CD4-positive, alpha-beta T cell (primary cell): ENCODE measurements around the gene EPB41L1. TPM values are rescaled to one million over a fixed set of nuclear protein-coding genes. Genes with fewer than 3 reads are reported as not detected.

ENCODE experiments used
- ATAC-seq: fragments of 200-7000 bp; cut with Tn5 transposase; one replicate; pipeline ENCODE4 v1.10.0; 2022; ENCODE audit warnings: mild to moderate bottlenecking; ENCODE audit not compliant: poor library complexity
- CTCF ChIA-PET: fragments of 350-600 bp; sonication (Branson Sonifier 250); formaldehyde crosslinking; loops from one replicate; lab custom pipeline; 2021; ENCODE audit warnings: antibody characterized with exemption, inconsistent platforms; lab: Charles Lee
- POLR2A ChIA-PET: fragments of 350-600 bp; sonication (Branson Sonifier 250); formaldehyde crosslinking; loops from one replicate; lab custom pipeline; 2021; ENCODE audit warnings: antibody characterized with exemption, inconsistent platforms; lab: Charles Lee
- DNase-seq, 14 experiments: peaks; one replicate each; pipeline ENCODE4 v3.0.0-alpha.2; 2013 to 2020; ENCODE audit warnings: mixed read lengths in 2 of 14
- H3K27ac ChIP-seq, 2 donors: one replicate each; pipeline versions ENCODE4 v1.5.1 to v1.7.0; 2013; ENCODE audit warnings: low read length in 2 of 2, low read depth in 1 of 2, mild to moderate bottlenecking in 1 of 2
- H3K27me3 ChIP-seq, 2 experiments: 1 replicate in 1 of 2; 2 replicates in 1 of 2; pipeline versions ENCODE4 v1.6.1 to v1.7.0; 2013; ENCODE audit warnings: low read length in 2 of 2, control low read depth in 1 of 2, mild to moderate bottlenecking in 1 of 2, moderate library complexity in 1 of 2; ENCODE audit not compliant: insufficient read depth in 2 of 2, control insufficient read depth in 1 of 2
- H3K36me3 ChIP-seq: one replicate; pipeline ENCODE4 v1.6.1; 2013; ENCODE audit warnings: low read length, control low read depth; ENCODE audit not compliant: insufficient read depth
- H3K4me1 ChIP-seq: one replicate; pipeline ENCODE4 v1.6.1; 2013; ENCODE audit warnings: low read length, control low read depth; ENCODE audit not compliant: insufficient read depth
- H3K4me3 ChIP-seq: one replicate; pipeline ENCODE4 v1.5.1; 2013; ENCODE audit warnings: mild to moderate bottlenecking, low read length, moderate library complexity
- H3K9me3 ChIP-seq, 2 experiments: 1 replicate in 1 of 2; 2 replicates in 1 of 2; pipeline versions ENCODE4 v1.6.1 to v1.7.0; 2013; ENCODE audit warnings: low read length in 2 of 2, mild to moderate bottlenecking in 2 of 2, control low read depth in 1 of 2, moderate library complexity in 1 of 2; ENCODE audit not compliant: control insufficient read depth in 1 of 2, insufficient read depth in 1 of 2
- H3K27ac Mint-ChIP-seq: one replicate; pipeline ENCODE4 v1.8.0; 2020; ENCODE audit warnings: mixed read lengths
- H3K27me3 Mint-ChIP-seq: one replicate; pipeline ENCODE4 v1.8.0; 2021; ENCODE audit warnings: mixed read lengths
- H3K36me3 Mint-ChIP-seq: one replicate; pipeline ENCODE4 v1.8.0; 2021; ENCODE audit warnings: low read depth, mixed read lengths
- H3K4me1 Mint-ChIP-seq: one replicate; pipeline ENCODE4 v1.8.0; 2021; ENCODE audit warnings: low read depth, mixed read lengths
- H3K4me3 Mint-ChIP-seq: one replicate; pipeline ENCODE4 v1.8.0; 2020; ENCODE audit warnings: mild to moderate bottlenecking, mixed read lengths
- H3K9me3 Mint-ChIP-seq: one replicate; pipeline ENCODE4 v1.8.0; 2020; ENCODE audit warnings: mixed read lengths
- intact Hi-C, 2 experiments: fragments of 100-400 bp; cut with DNase I in 1 of 2; cut with micrococcal nuclease in 1 of 2; formaldehyde crosslinking; loops; one replicate each; pipeline versions ENCODE4 v1.15.1 to v1.9.0; 2023 to 2025; cut with DNase I, micrococcal nuclease
- total RNA-seq, 174 experiments: library from RNA in 2 of 174; stranded (reverse) in 2 of 174; gene quantifications; one replicate each; pipeline ENCODE4 v1.2.3 and lab custom pipeline; 2021 to 2026
- TF ChIP-seq, protein P1 (sequence below): fragments of 200-600 bp; IDR thresholded peaks from one replicate; pipeline ENCODE4 v1.8.0; 2022; ENCODE audit warnings: antibody characterized with exemption, mild to moderate bottlenecking

Gene EPB41L1
- total RNA-seq, 2 experiments from 2014 or later, result 0.19 to 0.25 TPM

GRCh38 chr20:36148439-36148838, 6.1 kb upstream of the EPB41L1 start:
- Mint-ChIP-seq H3K36me3 (no peaks in the 10 kb centered on the region), H3K4me1 (no peaks in the 10 kb centered on the region), H3K27ac (no peak overlapping the region), H3K4me3 (no peak overlapping the region), H3K9me3 (no peaks in the 10 kb centered on the region), H3K27me3 (peaks cover 43% of the 10 kb centered on the region)
- Histone ChIP-seq H3K4me3 (no peak overlapping the region), H3K27me3 (peaks cover 5 to 9% of the 10 kb centered on the region in 2 experiments), H3K9me3 (no peaks in the 10 kb centered on the region), H3K27ac (no peak overlapping the region), H3K4me1 (no peaks in the 10 kb centered on the region), H3K36me3 (no peaks in the 10 kb centered on the region)
- no peak for ATAC-seq
- DNase-seq, result no peak
- TF ChIP-seq, protein P1, sequence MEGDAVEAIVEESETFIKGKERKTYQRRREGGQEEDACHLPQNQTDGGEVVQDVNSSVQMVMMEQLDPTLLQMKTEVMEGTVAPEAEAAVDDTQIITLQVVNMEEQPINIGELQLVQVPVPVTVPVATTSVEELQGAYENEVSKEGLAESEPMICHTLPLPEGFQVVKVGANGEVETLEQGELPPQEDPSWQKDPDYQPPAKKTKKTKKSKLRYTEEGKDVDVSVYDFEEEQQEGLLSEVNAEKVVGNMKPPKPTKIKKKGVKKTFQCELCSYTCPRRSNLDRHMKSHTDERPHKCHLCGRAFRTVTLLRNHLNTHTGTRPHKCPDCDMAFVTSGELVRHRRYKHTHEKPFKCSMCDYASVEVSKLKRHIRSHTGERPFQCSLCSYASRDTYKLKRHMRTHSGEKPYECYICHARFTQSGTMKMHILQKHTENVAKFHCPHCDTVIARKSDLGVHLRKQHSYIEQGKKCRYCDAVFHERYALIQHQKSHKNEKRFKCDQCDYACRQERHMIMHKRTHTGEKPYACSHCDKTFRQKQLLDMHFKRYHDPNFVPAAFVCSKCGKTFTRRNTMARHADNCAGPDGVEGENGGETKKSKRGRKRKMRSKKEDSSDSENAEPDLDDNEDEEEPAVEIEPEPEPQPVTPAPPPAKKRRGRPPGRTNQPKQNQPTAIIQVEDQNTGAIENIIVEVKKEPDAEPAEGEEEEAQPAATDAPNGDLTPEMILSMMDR, result no peak
- ChIA-PET POLR2A (no interaction called here), CTCF (interaction anchor here (1.3 kb wide), 1 partner anchor 54 kb away, joined by 3 read pairs; no protein-coding TSS in a partner anchor)
- intact Hi-C loops, result no loop called here

- Histone ChIP-seq H3K9me3 (peaks cover 0 to 3% of the 10 kb centered on the region in 2 experiments), H3K4me1 (peaks cover under 1% of the 10 kb centered on the region), H3K27ac (no peak overlapping the region), H3K4me3 (no peak overlapping the region), H3K27me3 (peaks cover 11 to 13% of the 10 kb centered on the region in 2 experiments), H3K36me3 (no peaks in the 10 kb centered on the region)
- POLR2A ChIA-PET, result no interaction called here
- Mint-ChIP-seq H3K27me3 (peaks cover 45% of the 10 kb centered on the region), H3K27ac (no peak overlapping the region), H3K9me3 (no peaks in the 10 kb centered on the region), H3K4me1 (no peaks in the 10 kb centered on the region), H3K36me3 (no peaks in the 10 kb centered on the region), H3K4me3 (no peak overlapping the region)
- TF ChIP-seq, protein P1, result no peak
- DNase-seq (no peak), ATAC-seq (no peak)
- intact Hi-C loops, result no loop called here
- CTCF ChIA-PET, result interaction anchor here (1.3 kb wide), 1 partner anchor 54 kb away, joined by 3 read pairs; no protein-coding TSS in a partner anchor
Observed at GRCh38 chr20:36149012-36149411, 5.5 kb upstream of the EPB41L1 start.

GRCh38 chr20:36149469-36149868, 5.1 kb upstream of the EPB41L1 start:
- no peaks in the 10 kb centered on the region for H3K4me1 Mint-ChIP-seq
- no peak for DNase-seq
- CTCF ChIA-PET, result no interaction called here

More at GRCh38 chr20:36149469-36149868, 5.1 kb upstream of the EPB41L1 start:
- peaks cover 0 to 5% of the 10 kb centered on the region in 2 experiments for H3K9me3 ChIP-seq
- TF ChIP-seq, protein P1, result no peak
- intact Hi-C loops, result no loop called here
- H3K27ac ChIP-seq, result no peak overlapping the region
- H3K27me3 ChIP-seq, result peaks cover 14 to 16% of the 10 kb centered on the region in 2 experiments
- H3K9me3 Mint-ChIP-seq, result no peaks in the 10 kb centered on the region
- ATAC-seq, result no peak
- no peak overlapping the region for H3K4me3 ChIP-seq
- POLR2A ChIA-PET, result no interaction called here
- H3K4me1 ChIP-seq, result peaks cover 3% of the 10 kb centered on the region
- H3K4me3 Mint-ChIP-seq, result no peak overlapping the region
- no peaks in the 10 kb centered on the region for H3K36me3 Mint-ChIP-seq
- H3K27me3 Mint-ChIP-seq, result peaks cover 41% of the 10 kb centered on the region
- H3K36me3 ChIP-seq, result no peaks in the 10 kb centered on the region
- no peak overlapping the region for H3K27ac Mint-ChIP-seq
